Measurements from ENCODE around the gene NCF4.

Gene NCF4

DNA sequence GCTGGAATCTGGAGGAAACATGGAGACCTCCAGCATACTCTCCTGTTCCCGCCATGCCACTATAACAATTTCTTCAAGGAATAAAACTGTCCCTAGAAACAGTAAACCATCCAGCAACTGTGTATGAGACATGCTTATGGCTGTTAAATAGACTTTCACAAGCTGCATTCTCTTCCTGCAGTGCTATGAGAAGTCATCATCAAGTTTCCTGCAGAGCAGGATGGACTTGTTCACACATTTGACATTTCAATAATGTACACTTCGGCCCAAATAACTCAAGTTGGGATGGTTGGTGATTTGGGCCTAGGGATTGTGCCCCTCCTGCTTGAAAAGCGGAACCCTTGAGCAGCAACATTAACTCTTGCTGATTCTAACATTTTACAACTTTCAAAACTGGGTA is 32.5 kb downstream of the NCF4 start:
- TF ChIP-seq, protein P1, sequence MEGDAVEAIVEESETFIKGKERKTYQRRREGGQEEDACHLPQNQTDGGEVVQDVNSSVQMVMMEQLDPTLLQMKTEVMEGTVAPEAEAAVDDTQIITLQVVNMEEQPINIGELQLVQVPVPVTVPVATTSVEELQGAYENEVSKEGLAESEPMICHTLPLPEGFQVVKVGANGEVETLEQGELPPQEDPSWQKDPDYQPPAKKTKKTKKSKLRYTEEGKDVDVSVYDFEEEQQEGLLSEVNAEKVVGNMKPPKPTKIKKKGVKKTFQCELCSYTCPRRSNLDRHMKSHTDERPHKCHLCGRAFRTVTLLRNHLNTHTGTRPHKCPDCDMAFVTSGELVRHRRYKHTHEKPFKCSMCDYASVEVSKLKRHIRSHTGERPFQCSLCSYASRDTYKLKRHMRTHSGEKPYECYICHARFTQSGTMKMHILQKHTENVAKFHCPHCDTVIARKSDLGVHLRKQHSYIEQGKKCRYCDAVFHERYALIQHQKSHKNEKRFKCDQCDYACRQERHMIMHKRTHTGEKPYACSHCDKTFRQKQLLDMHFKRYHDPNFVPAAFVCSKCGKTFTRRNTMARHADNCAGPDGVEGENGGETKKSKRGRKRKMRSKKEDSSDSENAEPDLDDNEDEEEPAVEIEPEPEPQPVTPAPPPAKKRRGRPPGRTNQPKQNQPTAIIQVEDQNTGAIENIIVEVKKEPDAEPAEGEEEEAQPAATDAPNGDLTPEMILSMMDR (IDR thresholded peaks at IDR 0.05; ENCODE audit: borderline replicate concordance, control extremely low read depth, extremely low read depth, insufficient read depth, missing control alignments): no peak
- no peak for DNase-seq (ENCODE audit: low spot score)
- in situ Hi-C loops (cut with MboI; ENCODE audit: low sequenced_read_pairs, unreplicated experiment): no loop called here

DNA sequence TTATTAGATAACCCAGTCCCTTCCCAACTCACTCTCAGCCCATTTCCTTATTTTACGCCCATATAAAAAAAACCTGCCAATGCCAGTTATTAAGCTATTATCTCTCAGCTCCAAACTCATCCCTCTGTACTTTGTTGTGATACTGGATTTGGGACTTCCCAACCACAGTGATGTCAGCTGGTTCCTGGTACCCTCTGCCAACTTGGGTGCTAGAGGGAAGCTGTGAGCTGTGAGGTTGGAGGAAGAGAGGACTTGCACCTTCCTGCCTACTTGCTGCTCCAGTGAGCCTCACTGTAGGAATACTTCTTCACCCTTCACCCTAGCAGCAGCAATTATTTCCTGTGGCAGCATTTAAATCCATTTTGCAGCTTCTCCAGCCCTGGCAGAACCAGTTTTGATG is 33.5 kb downstream of the NCF4 start:
- in situ Hi-C loops (cut with MboI; ENCODE audit: low sequenced_read_pairs, unreplicated experiment): no loop called here
- no peak for DNase-seq (ENCODE audit: low spot score)
- TF ChIP-seq, protein P1 (IDR thresholded peaks at IDR 0.05; ENCODE audit: borderline replicate concordance, control extremely low read depth, extremely low read depth, insufficient read depth, missing control alignments): no peak

DNA sequence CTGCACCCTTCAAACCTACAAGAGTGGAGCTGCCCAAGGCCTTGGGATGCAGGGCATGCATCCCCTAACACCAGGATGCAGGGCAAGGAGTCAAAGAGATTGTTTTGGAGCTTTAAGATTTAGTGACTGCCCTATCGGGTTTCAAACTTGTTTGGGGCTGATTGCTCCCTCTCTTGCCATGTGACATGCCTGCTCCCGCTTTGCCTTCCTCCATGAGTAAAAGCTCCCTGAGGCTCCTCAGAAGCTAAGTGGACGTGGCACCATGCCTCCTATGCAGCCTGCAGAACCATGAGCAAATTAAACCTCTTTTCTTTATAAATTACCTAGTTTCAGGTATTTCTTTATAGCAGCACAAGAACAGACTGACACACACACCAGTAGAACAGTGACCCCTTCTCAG is 36.8 kb downstream of the NCF4 start:
- no peak for DNase-seq (ENCODE audit: low spot score)
- in situ Hi-C loops (cut with MboI; ENCODE audit: low sequenced_read_pairs, unreplicated experiment): no loop called here
- TF ChIP-seq, protein P1 (IDR thresholded peaks at IDR 0.05; ENCODE audit: borderline replicate concordance, control extremely low read depth, extremely low read depth, insufficient read depth, missing control alignments): no peak

DNA sequence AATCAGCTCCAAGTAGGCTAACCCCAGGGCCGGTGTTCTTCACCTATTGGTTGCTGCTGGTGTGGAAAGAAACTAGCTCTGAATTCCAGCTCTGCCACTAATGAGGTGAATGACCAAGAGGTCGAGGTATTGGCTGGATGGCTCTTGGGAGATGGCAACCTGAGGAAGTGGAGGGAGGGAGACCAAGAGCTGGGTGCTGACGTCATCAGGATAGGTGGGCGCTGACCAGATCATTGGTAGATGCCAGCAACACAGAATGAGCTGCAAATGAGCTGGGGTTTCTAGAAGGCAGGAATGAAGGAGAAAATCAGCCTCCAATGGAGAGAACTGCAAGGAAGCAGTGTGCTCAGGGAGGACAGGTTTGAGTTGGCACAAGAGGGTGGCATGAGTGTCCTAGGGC is 37.9 kb downstream of the NCF4 start:
- TF ChIP-seq, protein P1 (IDR thresholded peaks at IDR 0.05; ENCODE audit: borderline replicate concordance, control extremely low read depth, extremely low read depth, insufficient read depth, missing control alignments): no peak
- no peak for DNase-seq (ENCODE audit: low spot score)
- in situ Hi-C loops (cut with MboI; ENCODE audit: low sequenced_read_pairs, unreplicated experiment): no loop called here

DNA sequence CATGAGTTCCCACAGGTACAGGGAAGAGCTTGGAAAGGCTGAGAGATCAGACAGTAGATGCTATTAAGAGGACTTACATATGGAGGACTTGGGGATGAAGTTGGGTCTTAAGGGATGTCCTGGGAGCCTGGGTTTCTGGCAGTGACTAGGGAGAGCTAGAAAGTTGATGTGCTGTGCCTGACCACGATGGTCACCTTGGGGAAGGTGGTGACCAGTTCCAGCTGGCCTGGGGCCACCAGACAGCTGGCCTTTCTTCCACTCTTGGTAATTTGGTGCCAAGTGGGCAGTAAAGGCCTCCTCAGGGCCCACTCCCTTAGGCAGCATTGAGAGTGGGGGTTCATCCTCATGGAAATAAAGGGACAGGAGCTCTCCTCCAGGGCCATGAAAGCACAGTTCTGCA is 38.7 kb downstream of the NCF4 start:
- DNase-seq (ENCODE audit: low spot score): no peak
- TF ChIP-seq, protein P1 (IDR thresholded peaks at IDR 0.05; ENCODE audit: borderline replicate concordance, control extremely low read depth, extremely low read depth, insufficient read depth, missing control alignments): no peak
- in situ Hi-C loops (cut with MboI; ENCODE audit: low sequenced_read_pairs, unreplicated experiment): no loop called here

DNA sequence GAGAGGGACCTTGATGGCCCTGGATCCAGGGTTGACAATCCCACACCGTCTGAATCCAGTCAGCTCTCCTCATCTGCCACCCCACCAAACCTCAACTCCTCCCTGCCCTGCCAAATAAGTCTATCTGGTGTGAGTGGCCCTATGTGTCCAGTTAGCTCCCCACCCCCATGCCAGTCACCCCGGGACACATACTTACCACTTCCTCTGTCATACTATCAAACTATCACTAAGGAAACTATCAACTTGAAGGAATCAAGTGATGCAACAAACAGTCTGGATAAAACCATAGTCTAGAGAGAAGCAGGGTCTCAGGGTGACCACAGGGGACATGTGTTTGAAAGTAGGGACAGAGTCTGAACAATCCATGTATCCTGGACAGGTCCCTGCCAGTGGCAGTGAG is 39.4 kb downstream of the NCF4 start:
- DNase-seq (ENCODE audit: low spot score): no peak
- in situ Hi-C loops (cut with MboI; ENCODE audit: low sequenced_read_pairs, unreplicated experiment): no loop called here
- TF ChIP-seq, protein P1 (IDR thresholded peaks at IDR 0.05; ENCODE audit: borderline replicate concordance, control extremely low read depth, extremely low read depth, insufficient read depth, missing control alignments): no peak

DNA sequence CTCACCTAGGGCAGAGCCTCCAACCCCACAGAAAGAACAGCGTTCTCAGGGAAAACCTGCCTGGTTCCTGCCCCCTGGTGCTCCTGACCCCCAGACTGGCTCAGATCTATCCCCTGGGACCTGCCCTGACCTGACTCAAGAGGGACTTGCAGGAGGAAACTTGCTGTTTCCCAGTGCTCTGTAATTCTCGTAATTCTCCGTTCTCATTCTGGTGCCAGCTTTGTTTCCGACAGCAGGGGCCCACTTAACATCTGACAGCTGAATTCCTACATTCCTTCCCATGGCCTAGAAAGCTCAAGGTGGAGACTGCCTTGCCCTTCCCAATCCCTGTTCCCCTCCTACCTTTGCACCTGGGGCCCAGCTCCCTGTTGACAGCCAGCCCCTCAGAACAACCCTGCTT is 40.1 kb downstream of the NCF4 start:
- DNase-seq (ENCODE audit: low spot score): no peak
- in situ Hi-C loops (cut with MboI; ENCODE audit: low sequenced_read_pairs, unreplicated experiment): no loop called here
- TF ChIP-seq, protein P1 (IDR thresholded peaks at IDR 0.05; ENCODE audit: borderline replicate concordance, control extremely low read depth, extremely low read depth, insufficient read depth, missing control alignments): no peak

Measured in GM13976 (cell line).